Mucosa of gallbladder (tissue), 1 donor: Measurements from ENCODE around the gene BICC1. TPM values are rescaled to one million over a fixed set of nuclear protein-coding genes. Genes with fewer than 3 reads are reported as not detected.
"Not testable (repeated sequence)": the region's sequence is repeated elsewhere in the genome, so short reads cannot be mapped to it uniquely, and the experiment has no call there.

Source experiments
- DNase-seq: peaks from one replicate; pipeline ENCODE4 v3.0.0-alpha.2; 2020; ENCODE audit warnings: low spot score
- total RNA-seq: library from RNA; stranded (reverse); gene quantifications from one replicate; pipeline ENCODE4 v1.2.1, GENCODE V29; 2021
- donor health status: DM: no; HTN: no; CAD: no.

BICC1 gene
- total RNA-seq, 1 donor from 2014 or later = 5.1 TPM

GRCh38 chr10:58567652-58568051, 55.0 kb downstream of the BICC1 start:
- peak; percentile 29 for DNase-seq

DNA sequence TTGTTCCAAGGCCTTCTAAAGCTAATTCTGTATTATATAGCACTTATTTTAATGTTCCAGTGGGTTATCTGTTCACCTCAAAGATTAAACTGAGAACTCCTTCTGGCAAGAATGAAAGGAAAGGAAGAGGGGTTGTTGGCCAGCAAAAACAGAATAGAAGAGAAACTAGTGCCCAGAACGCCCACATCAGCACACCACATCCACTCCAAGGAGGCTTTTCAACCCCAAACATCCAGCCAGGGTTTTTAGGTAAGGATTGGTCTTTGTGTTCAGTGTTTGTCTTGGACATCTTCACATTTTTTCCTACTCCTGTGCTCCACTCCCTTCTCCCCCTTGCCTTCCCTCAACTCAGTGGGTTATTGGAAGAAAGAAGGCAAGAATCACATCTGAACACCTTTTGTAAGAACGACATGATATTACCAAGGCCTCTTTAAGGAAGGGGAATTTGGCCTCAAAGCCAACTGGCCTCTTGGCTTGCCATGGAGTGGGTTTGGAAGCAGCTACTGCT, 55.8 kb downstream of the BICC1 start:
- DNase-seq = no peak

DNA sequence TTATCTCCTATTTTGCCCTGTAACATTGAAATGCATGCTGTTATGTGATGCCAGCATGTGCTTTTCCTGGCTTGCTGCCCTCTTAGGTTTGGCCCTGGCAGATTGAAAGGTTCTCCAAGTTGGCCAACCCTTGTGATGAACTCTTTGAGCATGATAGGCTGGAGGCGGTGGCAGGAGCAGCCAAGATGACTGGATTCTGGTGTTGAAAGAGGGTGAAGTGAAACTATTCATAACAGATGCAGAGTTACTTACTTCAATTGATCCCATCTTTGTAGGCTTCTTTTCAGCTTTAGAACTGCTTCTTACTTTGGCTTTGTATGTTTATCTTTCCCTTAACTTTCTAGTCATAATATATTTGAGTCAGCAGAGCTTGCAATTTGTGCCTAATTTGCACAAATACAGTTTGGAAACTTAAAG, 57.6 kb downstream of the BICC1 start:
- DNase-seq = peak; percentile 48

GRCh38 chr10:58570979-58571378, 58.3 kb downstream of the BICC1 start:
- DNase-seq = no peak

DNA sequence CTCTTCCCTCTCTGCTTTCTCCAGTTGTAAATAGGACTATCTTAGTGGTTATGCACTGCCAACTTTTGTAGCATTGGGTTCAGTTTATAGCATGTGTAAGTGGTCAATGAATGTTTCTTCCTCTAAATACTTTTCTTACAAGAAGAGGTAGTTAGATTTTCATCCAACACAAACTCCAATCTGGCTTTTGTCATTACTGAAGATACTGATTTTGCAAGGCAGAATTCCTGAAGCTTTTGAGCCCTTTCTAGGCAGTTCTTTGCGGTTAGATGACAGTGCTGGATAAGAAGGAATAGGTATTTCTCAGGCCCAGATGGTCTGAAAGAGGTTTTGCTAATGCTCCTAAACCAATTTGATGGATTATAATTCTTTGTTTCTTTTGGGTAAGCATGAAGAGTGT, 60.5 kb downstream of the BICC1 start:
- DNase-seq = no peak

DNA sequence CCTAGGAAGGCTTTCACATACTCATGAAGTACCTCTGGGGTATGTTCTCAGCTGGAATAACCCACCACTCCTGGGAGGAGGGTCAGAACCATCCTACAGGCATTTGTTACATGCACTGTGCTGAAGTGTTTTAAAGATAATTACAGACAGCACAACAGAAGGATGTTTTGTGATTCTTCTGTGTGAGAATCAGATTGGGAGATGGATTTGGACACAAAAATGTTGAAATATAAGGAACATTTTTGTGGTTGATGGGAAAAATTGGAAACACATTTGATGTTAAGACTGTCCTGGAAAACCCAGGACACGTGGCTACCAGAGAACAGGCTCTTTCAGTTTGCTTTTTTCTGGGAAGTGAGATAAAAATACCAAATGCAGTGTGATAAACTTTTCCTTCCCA, 61.4 kb downstream of the BICC1 start:
- DNase-seq = no peak

GRCh38 chr10:58575491-58575890, 62.8 kb downstream of the BICC1 start:
- no peak for DNase-seq

- DNase-seq = no peak
Measured at GRCh38 chr10:58576751-58577436, 64.2 kb downstream of the BICC1 start.

- no peak for DNase-seq
Measured at GRCh38 chr10:58577437-58577777, 64.7 kb downstream of the BICC1 start.

DNA sequence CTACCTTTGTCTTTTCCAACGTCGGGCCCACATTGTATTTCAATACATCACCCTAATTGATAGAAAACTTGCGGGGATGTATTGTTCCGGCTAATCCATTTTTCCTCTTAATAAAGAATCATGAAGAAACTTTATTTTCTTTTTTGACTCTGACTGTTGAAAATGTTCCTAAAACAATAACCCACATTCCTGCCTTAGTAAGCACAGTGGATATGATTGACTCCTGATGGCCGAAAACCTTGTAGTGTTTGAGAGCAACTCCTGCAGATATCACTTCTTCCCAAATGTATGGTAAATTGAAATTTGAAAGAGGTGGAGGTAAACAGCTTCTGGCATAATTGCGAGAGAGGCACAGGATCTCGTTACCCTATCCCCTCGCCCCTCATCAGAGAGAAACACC, 65.7 kb downstream of the BICC1 start:
- DNase-seq = no peak

GRCh38 chr10:58579011-58579655, 66.5 kb downstream of the BICC1 start:
- no peak for DNase-seq

GRCh38 chr10:58582045-58582444, 69.4 kb downstream of the BICC1 start:
- no peak for DNase-seq

- no peak for DNase-seq
Measured at GRCh38 chr10:58585435-58585834, 72.8 kb downstream of the BICC1 start.

GRCh38 chr10:58586282-58587245, 73.9 kb downstream of the BICC1 start:
- DNase-seq = no peak

GRCh38 chr10:58587676-58588075, 75.0 kb downstream of the BICC1 start:
- no peak for DNase-seq

- no peak for DNase-seq
Measured at GRCh38 chr10:58588673-58589265, 76.1 kb downstream of the BICC1 start.

GRCh38 chr10:58590152-58590840, 77.6 kb downstream of the BICC1 start:
- peak; percentile 60 for DNase-seq

DNA sequence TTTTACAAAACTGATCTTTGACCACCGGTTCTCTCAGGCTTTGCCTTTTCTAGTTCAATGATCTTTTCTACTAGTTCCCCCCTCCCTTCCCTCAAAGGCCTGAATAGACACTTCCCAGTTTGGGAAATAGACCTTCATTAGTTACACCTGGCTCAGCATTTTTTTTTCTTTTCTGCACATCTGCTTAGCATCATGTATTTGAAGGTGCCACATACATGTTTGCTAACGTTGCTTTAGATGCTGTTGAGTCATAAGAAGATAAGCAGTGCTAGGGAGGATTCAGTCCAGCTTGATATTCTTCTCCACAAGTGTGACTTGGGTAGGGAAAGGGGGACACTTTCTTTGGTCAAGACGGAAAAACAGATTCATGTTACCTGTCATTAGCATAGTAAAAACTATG, 78.3 kb downstream of the BICC1 start:
- no peak for DNase-seq

DNA sequence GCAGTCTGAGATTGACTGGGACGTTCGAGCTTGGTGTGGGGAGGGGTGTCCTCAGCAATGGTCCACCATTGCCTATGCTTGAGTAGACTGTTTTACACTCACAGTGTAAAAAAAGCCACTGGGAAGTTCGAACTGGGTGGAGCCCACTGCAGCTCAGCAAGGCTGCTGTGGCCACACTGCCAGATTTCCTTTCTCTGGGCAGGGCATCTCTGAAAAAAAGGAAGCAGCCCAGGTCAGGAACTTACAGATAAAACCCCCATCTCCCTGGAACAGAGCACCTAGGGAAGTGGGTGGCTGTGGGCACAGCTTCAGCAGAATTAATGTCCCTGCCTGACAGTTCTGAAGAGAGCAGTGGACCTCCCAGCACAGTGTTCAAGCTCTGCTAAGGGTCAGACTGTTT, 80.3 kb downstream of the BICC1 start:
- DNase-seq = no peak

- DNase-seq = not testable (repeated sequence)
Measured at GRCh38 chr10:58597211-58597610, 84.5 kb downstream of the BICC1 start.

GRCh38 chr10:58599927-58600553, 87.4 kb downstream of the BICC1 start:
- DNase-seq = no peak
